ENCODE results near the gene DLST.

The DLST gene

GRCh38 chr14:74893614-74894091, 11.9 kb downstream of the DLST start:
- Histone ChIP-seq H3K79me1 (ENCODE audit: low read length) (peaks cover 3% of the 10 kb centered on the region), H3K56ac (ENCODE audit: low read length) (no peak overlapping the region), H3K4ac (ENCODE audit: low read depth, low read length) (no peak overlapping the region), H3K79me2 (ENCODE audit: control insufficient read depth, insufficient read depth, low read length) (peaks cover 1% of the 10 kb centered on the region), H3K9ac (ENCODE audit: low read length) (no peak overlapping the region), H4K5ac (ENCODE audit: low read length) (no peak overlapping the region), H3K18ac (ENCODE audit: low read length) (no peak overlapping the region), H3K4me1 (ENCODE audit: control insufficient read depth, low read depth, low read length) (no peaks in the 10 kb centered on the region), H3K27me3 (ENCODE audit: insufficient read depth, low read length, poor library complexity) (no peaks in the 10 kb centered on the region), H2BK15ac (replicated peaks; ENCODE audit: low read depth) (no peak overlapping the region), H2AK5ac (ENCODE audit: low read length) (no peak overlapping the region), H4K8ac (ENCODE audit: low read depth, low read length) (no peak overlapping the region), H2BK120ac (ENCODE audit: low read depth, low read length) (no peak overlapping the region), H2BK5ac (ENCODE audit: low read length) (no peak overlapping the region), H3K36me3 (ENCODE audit: control insufficient read depth, insufficient read depth, low read length) (peaks cover 14% of the 10 kb centered on the region), H3K4me2 (ENCODE audit: low read length) (no peak overlapping the region), H3K27ac (ENCODE audit: low read depth, low read length) (no peak overlapping the region), H3K23ac (ENCODE audit: low read length) (no peak overlapping the region), H3K4me3 (ENCODE audit: low read length) (no peak overlapping the region)
- DNase-seq, result no peak
- no CpG with 5 or more reads among the region's 4 CpGs for WGBS (ENCODE audit: extremely low coverage, insufficient coverage, low lambda C conversion rate)

DNA sequence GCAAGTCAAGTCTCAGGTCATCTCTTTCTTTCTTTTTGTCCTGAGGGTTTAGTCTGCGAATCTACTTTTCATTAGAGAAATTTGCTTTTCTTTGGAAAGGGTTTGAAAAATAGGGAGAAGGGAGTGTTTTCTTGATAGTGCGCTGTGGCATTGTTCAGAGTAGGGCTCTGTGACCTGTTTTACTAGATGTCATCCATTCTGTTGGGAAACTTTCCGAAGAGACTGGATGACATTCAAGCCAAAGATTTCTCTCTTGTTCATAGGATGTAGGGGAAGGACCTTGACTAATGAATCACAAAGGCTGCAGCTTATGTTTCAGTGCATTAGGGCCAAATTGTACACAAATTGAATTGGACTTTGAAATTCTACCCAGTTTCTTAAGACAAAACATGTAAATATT, 14.7 kb downstream of the DLST start:
- no peak overlapping the region for H2BK15ac ChIP-seq (replicated peaks; ENCODE audit: low read depth)
- no peak overlapping the region for H2BK120ac ChIP-seq (ENCODE audit: low read depth, low read length)
- no CpG with 5 or more reads among the region's 3 CpGs for WGBS (ENCODE audit: extremely low coverage, insufficient coverage, low lambda C conversion rate)
- no peaks in the 10 kb centered on the region for H3K79me1 ChIP-seq (ENCODE audit: low read length)
- H4K5ac ChIP-seq (ENCODE audit: low read length), result no peak overlapping the region
- DNase-seq, result no peak
- H3K23ac ChIP-seq (ENCODE audit: low read length), result no peak overlapping the region
- H3K27ac ChIP-seq (ENCODE audit: low read depth, low read length), result no peak overlapping the region
- H2BK5ac ChIP-seq (ENCODE audit: low read length), result no peak overlapping the region
- H3K56ac ChIP-seq (ENCODE audit: low read length), result no peak overlapping the region
- H3K4me2 ChIP-seq (ENCODE audit: low read length), result no peak overlapping the region
- H3K27me3 ChIP-seq (ENCODE audit: insufficient read depth, low read length, poor library complexity), result no peaks in the 10 kb centered on the region
- H3K4ac ChIP-seq (ENCODE audit: low read depth, low read length), result no peak overlapping the region
- H3K4me3 ChIP-seq (ENCODE audit: low read length), result no peak overlapping the region
- no peak overlapping the region for H3K9ac ChIP-seq (ENCODE audit: low read length)
- no peak overlapping the region for H4K8ac ChIP-seq (ENCODE audit: low read depth, low read length)
- no peaks in the 10 kb centered on the region for H3K79me2 ChIP-seq (ENCODE audit: control insufficient read depth, insufficient read depth, low read length)
- H3K18ac ChIP-seq (ENCODE audit: low read length), result no peak overlapping the region
- H2AK5ac ChIP-seq (ENCODE audit: low read length), result no peak overlapping the region
- H3K4me1 ChIP-seq (ENCODE audit: control insufficient read depth, low read depth, low read length), result no peaks in the 10 kb centered on the region
- peaks cover 30% of the 10 kb centered on the region for H3K36me3 ChIP-seq (ENCODE audit: control insufficient read depth, insufficient read depth, low read length)

GRCh38 chr14:74897642-74898041, 15.9 kb downstream of the DLST start:
- H3K9ac ChIP-seq (ENCODE audit: low read length), result no peak overlapping the region
- no peak overlapping the region for H4K8ac ChIP-seq (ENCODE audit: low read depth, low read length)
- H3K4ac ChIP-seq (ENCODE audit: low read depth, low read length), result no peak overlapping the region
- H3K79me1 ChIP-seq (ENCODE audit: low read length), result no peaks in the 10 kb centered on the region
- no peak overlapping the region for H2BK120ac ChIP-seq (ENCODE audit: low read depth, low read length)
- H3K27ac ChIP-seq (ENCODE audit: low read depth, low read length), result no peak overlapping the region
- H3K18ac ChIP-seq (ENCODE audit: low read length), result no peak overlapping the region
- no peak overlapping the region for H2BK5ac ChIP-seq (ENCODE audit: low read length)
- H3K23ac ChIP-seq (ENCODE audit: low read length), result no peak overlapping the region
- no peak overlapping the region for H2BK15ac ChIP-seq (replicated peaks; ENCODE audit: low read depth)
- peaks cover 34% of the 10 kb centered on the region for H3K36me3 ChIP-seq (ENCODE audit: control insufficient read depth, insufficient read depth, low read length)
- H3K79me2 ChIP-seq (ENCODE audit: control insufficient read depth, insufficient read depth, low read length), result no peaks in the 10 kb centered on the region
- H3K27me3 ChIP-seq (ENCODE audit: insufficient read depth, low read length, poor library complexity), result no peaks in the 10 kb centered on the region
- H3K4me1 ChIP-seq (ENCODE audit: control insufficient read depth, low read depth, low read length), result no peaks in the 10 kb centered on the region
- DNase-seq, result no peak
- H3K4me3 ChIP-seq (ENCODE audit: low read length), result no peak overlapping the region
- H3K4me2 ChIP-seq (ENCODE audit: low read length), result no peak overlapping the region
- no peak overlapping the region for H4K5ac ChIP-seq (ENCODE audit: low read length)
- WGBS (ENCODE audit: extremely low coverage, insufficient coverage, low lambda C conversion rate), result no CpG with 5 or more reads among the region's 4 CpGs
- no peak overlapping the region for H3K56ac ChIP-seq (ENCODE audit: low read length)
- no peak overlapping the region for H2AK5ac ChIP-seq (ENCODE audit: low read length)

- Histone ChIP-seq H4K5ac (ENCODE audit: low read length) (no peak overlapping the region), H3K9ac (ENCODE audit: low read length) (no peak overlapping the region), H4K8ac (ENCODE audit: low read depth, low read length) (no peak overlapping the region), H3K4me3 (ENCODE audit: low read length) (no peak overlapping the region), H3K4ac (ENCODE audit: low read depth, low read length) (no peak overlapping the region), H3K18ac (ENCODE audit: low read length) (no peak overlapping the region), H2AK5ac (ENCODE audit: low read length) (no peak overlapping the region), H2BK15ac (replicated peaks; ENCODE audit: low read depth) (no peak overlapping the region), H3K79me1 (ENCODE audit: low read length) (no peaks in the 10 kb centered on the region), H3K4me1 (ENCODE audit: control insufficient read depth, low read depth, low read length) (no peaks in the 10 kb centered on the region), H3K23ac (ENCODE audit: low read length) (no peak overlapping the region), H2BK120ac (ENCODE audit: low read depth, low read length) (no peak overlapping the region), H3K36me3 (ENCODE audit: control insufficient read depth, insufficient read depth, low read length) (peaks cover 39% of the 10 kb centered on the region), H3K4me2 (ENCODE audit: low read length) (no peak overlapping the region), H3K27me3 (ENCODE audit: insufficient read depth, low read length, poor library complexity) (no peaks in the 10 kb centered on the region), H3K56ac (ENCODE audit: low read length) (no peak overlapping the region), H3K27ac (ENCODE audit: low read depth, low read length) (no peak overlapping the region), H3K79me2 (ENCODE audit: control insufficient read depth, insufficient read depth, low read length) (no peaks in the 10 kb centered on the region), H2BK5ac (ENCODE audit: low read length) (no peak overlapping the region)
- WGBS (ENCODE audit: extremely low coverage, insufficient coverage, low lambda C conversion rate), result no CpG with 5 or more reads among the region's 2 CpGs
- no peak for DNase-seq
Observed at GRCh38 chr14:74898083-74898482, 16.4 kb downstream of the DLST start.

DNA sequence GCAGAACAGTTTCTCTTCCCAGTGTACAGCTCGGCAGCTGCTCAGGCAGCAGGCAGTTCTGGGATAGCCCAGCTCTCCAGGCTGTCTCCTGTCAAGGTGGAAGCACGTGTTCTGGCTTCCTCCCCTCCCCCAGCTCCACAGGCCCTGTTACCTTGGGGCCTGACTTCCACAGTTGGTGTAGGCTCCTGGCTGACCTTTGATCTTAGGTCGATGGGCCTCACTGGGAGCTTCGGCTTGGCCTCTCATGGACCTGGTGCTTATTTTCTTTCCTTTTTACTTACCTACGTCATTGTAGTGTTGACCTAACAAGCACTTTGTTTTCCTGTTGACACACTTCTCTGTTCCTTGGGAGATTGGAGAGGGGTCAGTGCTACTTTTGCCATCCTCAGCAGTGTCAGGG, 17.0 kb downstream of the DLST start:
- no peak overlapping the region for H4K5ac ChIP-seq (ENCODE audit: low read length)
- no peak overlapping the region for H3K18ac ChIP-seq (ENCODE audit: low read length)
- no peak overlapping the region for H3K27ac ChIP-seq (ENCODE audit: low read depth, low read length)
- H3K4ac ChIP-seq (ENCODE audit: low read depth, low read length), result no peak overlapping the region
- H3K36me3 ChIP-seq (ENCODE audit: control insufficient read depth, insufficient read depth, low read length), result peaks cover 39% of the 10 kb centered on the region
- no peaks in the 10 kb centered on the region for H3K27me3 ChIP-seq (ENCODE audit: insufficient read depth, low read length, poor library complexity)
- no peak overlapping the region for H3K9ac ChIP-seq (ENCODE audit: low read length)
- H3K79me2 ChIP-seq (ENCODE audit: control insufficient read depth, insufficient read depth, low read length), result no peaks in the 10 kb centered on the region
- no peak overlapping the region for H2BK15ac ChIP-seq (replicated peaks; ENCODE audit: low read depth)
- H3K23ac ChIP-seq (ENCODE audit: low read length), result no peak overlapping the region
- H3K4me1 ChIP-seq (ENCODE audit: control insufficient read depth, low read depth, low read length), result no peaks in the 10 kb centered on the region
- H2BK120ac ChIP-seq (ENCODE audit: low read depth, low read length), result no peak overlapping the region
- no CpG with 5 or more reads among the region's 5 CpGs for WGBS (ENCODE audit: extremely low coverage, insufficient coverage, low lambda C conversion rate)
- no peaks in the 10 kb centered on the region for H3K79me1 ChIP-seq (ENCODE audit: low read length)
- H3K56ac ChIP-seq (ENCODE audit: low read length), result no peak overlapping the region
- H2BK5ac ChIP-seq (ENCODE audit: low read length), result no peak overlapping the region
- H3K4me3 ChIP-seq (ENCODE audit: low read length), result no peak overlapping the region
- H4K8ac ChIP-seq (ENCODE audit: low read depth, low read length), result no peak overlapping the region
- H2AK5ac ChIP-seq (ENCODE audit: low read length), result no peak overlapping the region
- DNase-seq, result no peak
- H3K4me2 ChIP-seq (ENCODE audit: low read length), result no peak overlapping the region

- H3K56ac ChIP-seq (ENCODE audit: low read length), result no peak overlapping the region
- WGBS (ENCODE audit: extremely low coverage, insufficient coverage, low lambda C conversion rate), result no CpG with 5 or more reads among the region's 10 CpGs
- H3K4me3 ChIP-seq (ENCODE audit: low read length), result no peak overlapping the region
- H4K5ac ChIP-seq (ENCODE audit: low read length), result no peak overlapping the region
- H2BK15ac ChIP-seq (replicated peaks; ENCODE audit: low read depth), result no peak overlapping the region
- H3K79me1 ChIP-seq (ENCODE audit: low read length), result no peaks in the 10 kb centered on the region
- H3K27me3 ChIP-seq (ENCODE audit: insufficient read depth, low read length, poor library complexity), result no peaks in the 10 kb centered on the region
- H3K4me2 ChIP-seq (ENCODE audit: low read length), result no peak overlapping the region
- no peak overlapping the region for H3K18ac ChIP-seq (ENCODE audit: low read length)
- peaks cover 34% of the 10 kb centered on the region for H3K36me3 ChIP-seq (ENCODE audit: control insufficient read depth, insufficient read depth, low read length)
- no peak overlapping the region for H2BK120ac ChIP-seq (ENCODE audit: low read depth, low read length)
- no peak overlapping the region for H3K27ac ChIP-seq (ENCODE audit: low read depth, low read length)
- H2BK5ac ChIP-seq (ENCODE audit: low read length), result no peak overlapping the region
- H3K79me2 ChIP-seq (ENCODE audit: control insufficient read depth, insufficient read depth, low read length), result no peaks in the 10 kb centered on the region
- no peak overlapping the region for H2AK5ac ChIP-seq (ENCODE audit: low read length)
- peak; percentile 78 for DNase-seq
- no peak overlapping the region for H3K23ac ChIP-seq (ENCODE audit: low read length)
- no peak overlapping the region for H3K4ac ChIP-seq (ENCODE audit: low read depth, low read length)
- H4K8ac ChIP-seq (ENCODE audit: low read depth, low read length), result no peak overlapping the region
- no peaks in the 10 kb centered on the region for H3K4me1 ChIP-seq (ENCODE audit: control insufficient read depth, low read depth, low read length)
- no peak overlapping the region for H3K9ac ChIP-seq (ENCODE audit: low read length)
Observed at GRCh38 chr14:74902941-74903705, 21.4 kb downstream of the DLST start.

All from mesendoderm (in vitro differentiated cells).